SK-N-SH treated with all-trans-retinoic acid at 6 μM for 48 hours (cell line): ENCODE results near the gene PTX4.
"Not testable (repeated sequence)": the region's sequence is repeated elsewhere in the genome, so short reads cannot be mapped to it uniquely, and the experiment has no call there.

Experiments used
- ATAC-seq: fragments of 200-7000 bp; cut with Tn5 transposase; 3 replicates; pipeline ENCODE4 v1.9.1; 2020; ENCODE audit warnings: mild to moderate bottlenecking, moderate library complexity
- ARNTL ChIP-seq: fragments of 450-650 bp; formaldehyde crosslinking; IDR thresholded peaks from 2 replicates; pipeline ENCODE4 v1.5.0; 2020; ENCODE audit warnings: low read depth, mild to moderate bottlenecking, moderate library complexity, borderline replicate concordance
- CSDC2 ChIP-seq: fragments of 250-450 bp; sonication (Bioruptor Pico); IDR thresholded peaks from 2 replicates; pipeline ENCODE4 v1.5.0; 2020; ENCODE audit warnings: mild to moderate bottlenecking, moderate library complexity
- CSRNP3 ChIP-seq: fragments of 250-450 bp; sonication (Bioruptor Pico); IDR thresholded peaks from 2 replicates; pipeline ENCODE4 v1.5.1; 2021; ENCODE audit warnings: mild to moderate bottlenecking, moderate library complexity
- ISL1 ChIP-seq: fragments of 250-450 bp; sonication (Bioruptor Pico); IDR thresholded peaks from 2 replicates; pipeline ENCODE4 v2.1.2; 2022; ENCODE audit warnings: mild to moderate bottlenecking, moderate library complexity
- OSR1 ChIP-seq: fragments of 250-450 bp; sonication (Bioruptor Pico); IDR thresholded peaks from 2 replicates; pipeline ENCODE4 v1.8.0; 2022; ENCODE audit warnings: moderate library complexity, mild to moderate bottlenecking, inconsistent platforms
- PPARA ChIP-seq: fragments of 250-450 bp; sonication (Bioruptor Pico); IDR thresholded peaks from 2 replicates; pipeline ENCODE4 v1.5.0; 2020; ENCODE audit warnings: mild to moderate bottlenecking, borderline replicate concordance
- TCF4 ChIP-seq: fragments of 250-450 bp; sonication (Bioruptor Pico); IDR thresholded peaks from 2 replicates; pipeline ENCODE4 v1.8.0; 2021; ENCODE audit warnings: mild to moderate bottlenecking, moderate library complexity, borderline replicate concordance
- TOX ChIP-seq: fragments of 250-450 bp; sonication (Bioruptor Pico); IDR thresholded peaks from 2 replicates; pipeline ENCODE4 v1.8.0; 2021; ENCODE audit warnings: mild to moderate bottlenecking, moderate library complexity, borderline replicate concordance
- ZC3H10 ChIP-seq: fragments of 250-450 bp; sonication (Bioruptor Pico); IDR thresholded peaks from 2 replicates; pipeline ENCODE4 v1.5.1; 2021; ENCODE audit warnings: mild to moderate bottlenecking, moderate library complexity
- ZFP30 ChIP-seq: fragments of 450-650 bp; formaldehyde crosslinking; IDR thresholded peaks from 2 replicates; pipeline ENCODE4 v1.5.0; 2022; ENCODE audit warnings: mild to moderate bottlenecking, moderate library complexity
- ZNF8 ChIP-seq: fragments of 450-650 bp; formaldehyde crosslinking; IDR thresholded peaks from 2 replicates; pipeline ENCODE4 v1.5.0; 2020; ENCODE audit warnings: mild to moderate bottlenecking, moderate library complexity
- TF ChIP-seq, protein P1 (sequence below): fragments of 250-450 bp; sonication (Bioruptor Pico); IDR thresholded peaks from 2 replicates; pipeline ENCODE4 v1.5.0; 2020; ENCODE audit warnings: mild to moderate bottlenecking, moderate library complexity
- TF ChIP-seq, protein P2 (sequence below): fragments of 250-450 bp; sonication (Bioruptor Pico); IDR thresholded peaks from 2 replicates; pipeline ENCODE4 v1.5.1; 2020; ENCODE audit warnings: low read depth, mild to moderate bottlenecking, moderate library complexity
- TF ChIP-seq, protein P3 (sequence below): fragments of 250-450 bp; sonication (Bioruptor Pico); IDR thresholded peaks from 2 replicates; pipeline ENCODE4 v1.8.0; 2020; ENCODE audit warnings: mild to moderate bottlenecking, moderate library complexity, borderline replicate concordance

The PTX4 gene

DNA sequence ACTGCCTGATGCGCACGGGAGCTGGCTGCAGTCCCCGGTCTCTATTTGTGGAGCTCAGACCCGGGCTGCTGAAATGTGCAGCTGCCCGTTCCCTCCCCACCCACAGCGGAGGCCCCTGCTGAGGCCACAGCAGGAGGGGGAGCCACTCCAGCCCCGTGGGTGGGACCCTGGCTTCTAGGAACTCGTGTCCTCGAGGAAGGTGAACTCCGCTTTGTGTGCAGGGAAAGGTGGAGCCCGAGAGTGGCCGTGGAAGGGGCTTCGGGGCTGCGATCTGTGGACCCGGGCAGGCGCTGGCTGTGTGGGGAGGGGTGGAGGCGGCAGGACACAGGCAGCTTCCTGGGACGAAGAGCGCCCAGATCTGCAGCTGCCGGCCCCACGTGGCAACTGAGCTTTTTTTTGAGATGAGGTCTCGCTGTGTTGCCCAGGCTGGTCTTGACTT is 47.3 kb downstream of the PTX4 start (continued):
- TF ChIP-seq ARNTL (CRISPR knock-in tag) (no peak), ZNF8 (no peak), ZC3H10 (CRISPR knock-in tag) (no peak)
- TF ChIP-seq, protein P1, sequence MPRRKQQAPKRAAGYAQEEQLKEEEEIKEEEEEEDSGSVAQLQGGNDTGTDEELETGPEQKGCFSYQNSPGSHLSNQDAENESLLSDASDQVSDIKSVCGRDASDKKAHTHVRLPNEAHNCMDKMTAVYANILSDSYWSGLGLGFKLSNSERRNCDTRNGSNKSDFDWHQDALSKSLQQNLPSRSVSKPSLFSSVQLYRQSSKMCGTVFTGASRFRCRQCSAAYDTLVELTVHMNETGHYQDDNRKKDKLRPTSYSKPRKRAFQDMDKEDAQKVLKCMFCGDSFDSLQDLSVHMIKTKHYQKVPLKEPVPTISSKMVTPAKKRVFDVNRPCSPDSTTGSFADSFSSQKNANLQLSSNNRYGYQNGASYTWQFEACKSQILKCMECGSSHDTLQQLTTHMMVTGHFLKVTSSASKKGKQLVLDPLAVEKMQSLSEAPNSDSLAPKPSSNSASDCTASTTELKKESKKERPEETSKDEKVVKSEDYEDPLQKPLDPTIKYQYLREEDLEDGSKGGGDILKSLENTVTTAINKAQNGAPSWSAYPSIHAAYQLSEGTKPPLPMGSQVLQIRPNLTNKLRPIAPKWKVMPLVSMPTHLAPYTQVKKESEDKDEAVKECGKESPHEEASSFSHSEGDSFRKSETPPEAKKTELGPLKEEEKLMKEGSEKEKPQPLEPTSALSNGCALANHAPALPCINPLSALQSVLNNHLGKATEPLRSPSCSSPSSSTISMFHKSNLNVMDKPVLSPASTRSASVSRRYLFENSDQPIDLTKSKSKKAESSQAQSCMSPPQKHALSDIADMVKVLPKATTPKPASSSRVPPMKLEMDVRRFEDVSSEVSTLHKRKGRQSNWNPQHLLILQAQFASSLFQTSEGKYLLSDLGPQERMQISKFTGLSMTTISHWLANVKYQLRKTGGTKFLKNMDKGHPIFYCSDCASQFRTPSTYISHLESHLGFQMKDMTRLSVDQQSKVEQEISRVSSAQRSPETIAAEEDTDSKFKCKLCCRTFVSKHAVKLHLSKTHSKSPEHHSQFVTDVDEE (CRISPR knock-in tag), result no peak
- TF ChIP-seq, all 23 proteins: peak for 0

DNA sequence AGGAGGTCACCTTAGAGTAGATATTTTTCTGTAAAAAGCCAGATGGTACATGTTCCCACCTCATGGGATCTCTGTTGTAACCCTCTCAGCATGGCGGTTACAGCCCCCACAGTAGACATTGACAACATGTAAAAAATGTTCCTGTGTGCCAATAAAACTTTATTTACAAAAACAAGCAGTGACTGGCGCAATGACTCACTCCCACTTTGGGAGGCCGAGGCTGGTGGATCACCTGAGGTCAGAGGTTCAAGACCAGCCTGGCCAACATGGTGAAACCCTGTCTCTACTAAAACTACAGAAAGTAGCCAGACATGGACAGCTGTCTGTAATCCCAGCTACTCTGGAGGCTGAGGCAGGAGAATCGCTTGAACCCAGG is 49.1 kb downstream of the PTX4 start:
- ATAC-seq, result not testable (repeated sequence)

GRCh38 chr16:1439058-1439698 is 49.6 kb downstream of the PTX4 start:
- ATAC-seq, result no peak
- no peak for TF ChIP-seq ZFP30 (CRISPR knock-in tag)
- no peak for TF ChIP-seq CSDC2 (CRISPR knock-in tag)
- TF ChIP-seq, protein P2, sequence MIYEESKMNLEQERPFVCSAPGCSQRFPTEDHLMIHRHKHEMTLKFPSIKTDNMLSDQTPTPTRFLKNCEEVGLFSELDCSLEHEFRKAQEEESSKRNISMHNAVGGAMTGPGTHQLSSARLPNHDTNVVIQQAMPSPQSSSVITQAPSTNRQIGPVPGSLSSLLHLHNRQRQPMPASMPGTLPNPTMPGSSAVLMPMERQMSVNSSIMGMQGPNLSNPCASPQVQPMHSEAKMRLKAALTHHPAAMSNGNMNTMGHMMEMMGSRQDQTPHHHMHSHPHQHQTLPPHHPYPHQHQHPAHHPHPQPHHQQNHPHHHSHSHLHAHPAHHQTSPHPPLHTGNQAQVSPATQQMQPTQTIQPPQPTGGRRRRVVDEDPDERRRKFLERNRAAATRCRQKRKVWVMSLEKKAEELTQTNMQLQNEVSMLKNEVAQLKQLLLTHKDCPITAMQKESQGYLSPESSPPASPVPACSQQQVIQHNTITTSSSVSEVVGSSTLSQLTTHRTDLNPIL (CRISPR knock-in tag), result no peak
- TF ChIP-seq TCF4 (CRISPR knock-in tag), result no peak
- no peak for TF ChIP-seq ISL1 (CRISPR knock-in tag)
- no peak for TF ChIP-seq OSR1 (CRISPR knock-in tag)
- TF ChIP-seq, protein P3, sequence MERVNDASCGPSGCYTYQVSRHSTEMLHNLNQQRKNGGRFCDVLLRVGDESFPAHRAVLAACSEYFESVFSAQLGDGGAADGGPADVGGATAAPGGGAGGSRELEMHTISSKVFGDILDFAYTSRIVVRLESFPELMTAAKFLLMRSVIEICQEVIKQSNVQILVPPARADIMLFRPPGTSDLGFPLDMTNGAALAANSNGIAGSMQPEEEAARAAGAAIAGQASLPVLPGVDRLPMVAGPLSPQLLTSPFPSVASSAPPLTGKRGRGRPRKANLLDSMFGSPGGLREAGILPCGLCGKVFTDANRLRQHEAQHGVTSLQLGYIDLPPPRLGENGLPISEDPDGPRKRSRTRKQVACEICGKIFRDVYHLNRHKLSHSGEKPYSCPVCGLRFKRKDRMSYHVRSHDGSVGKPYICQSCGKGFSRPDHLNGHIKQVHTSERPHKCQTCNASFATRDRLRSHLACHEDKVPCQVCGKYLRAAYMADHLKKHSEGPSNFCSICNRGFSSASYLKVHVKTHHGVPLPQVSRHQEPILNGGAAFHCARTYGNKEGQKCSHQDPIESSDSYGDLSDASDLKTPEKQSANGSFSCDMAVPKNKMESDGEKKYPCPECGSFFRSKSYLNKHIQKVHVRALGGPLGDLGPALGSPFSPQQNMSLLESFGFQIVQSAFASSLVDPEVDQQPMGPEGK, result no peak
- no peak for TF ChIP-seq TOX (CRISPR knock-in tag)
- TF ChIP-seq, protein P1 (CRISPR knock-in tag), result no peak
- TF ChIP-seq CSRNP3 (CRISPR knock-in tag), result no peak
- TF ChIP-seq, all 23 proteins: peak for 0

DNA sequence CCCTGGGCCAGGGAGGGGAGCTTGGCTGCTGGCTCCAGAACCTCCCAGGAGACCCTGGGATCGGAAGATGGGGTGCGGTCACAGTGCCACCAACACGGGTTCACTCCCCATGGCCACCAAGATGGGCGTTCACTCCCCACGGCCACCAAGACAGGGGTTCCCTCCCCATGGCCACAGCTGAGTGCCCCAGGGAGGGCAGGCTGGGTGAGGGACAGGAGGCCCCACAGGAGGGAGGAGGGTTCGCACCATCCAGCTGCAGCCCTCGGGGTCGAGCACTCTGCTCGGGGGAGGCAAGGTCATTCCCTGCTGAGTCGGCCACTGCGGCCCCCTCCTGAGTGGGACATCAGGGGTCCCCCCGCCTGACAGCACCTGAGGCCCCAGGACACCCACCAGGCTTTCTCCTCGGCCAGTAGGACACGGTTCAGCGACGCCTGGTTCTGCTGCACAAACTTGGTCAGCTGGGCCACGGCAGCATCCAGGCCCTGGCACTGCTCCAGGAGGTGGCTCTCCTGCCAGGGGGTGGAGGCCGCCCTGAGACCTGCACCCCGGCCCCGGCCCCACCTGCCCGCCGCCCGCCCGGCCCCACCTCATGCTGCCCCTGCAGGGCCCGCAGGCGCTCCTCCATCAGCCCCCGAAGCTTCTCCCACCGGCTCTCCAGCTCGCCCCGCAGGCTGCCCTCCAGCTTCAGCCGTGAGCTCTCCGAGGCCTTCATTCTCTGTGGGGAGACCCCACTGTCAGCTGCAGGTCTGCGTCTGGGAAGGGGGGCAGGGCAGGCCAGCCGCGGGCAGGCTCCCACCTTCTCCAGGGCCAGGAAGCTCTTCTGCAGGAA is 50.3 kb downstream of the PTX4 start:
- ATAC-seq, result no peak
- TF ChIP-seq PPARA (CRISPR knock-in tag) (no peak), ISL1 (CRISPR knock-in tag) (no peak)
- TF ChIP-seq, protein P1 (CRISPR knock-in tag), result no peak
- TF ChIP-seq, all 23 proteins: peak for 0
